GM18499 (cell line): ENCODE results near the gene RAB44.
"Not testable (repeated sequence)": the region's sequence is repeated elsewhere in the genome, so short reads cannot be mapped to it uniquely, and the experiment has no call there.

Experiments
- ATAC-seq: cut with Tn5 transposase; IDR thresholded peaks from one replicate; pipeline ENCODE4 v1.9.1; 2021; ENCODE audit warnings: moderate number of reproducible peaks; ENCODE audit not compliant: insufficient read depth, unreplicated experiment

Gene RAB44, protein sequence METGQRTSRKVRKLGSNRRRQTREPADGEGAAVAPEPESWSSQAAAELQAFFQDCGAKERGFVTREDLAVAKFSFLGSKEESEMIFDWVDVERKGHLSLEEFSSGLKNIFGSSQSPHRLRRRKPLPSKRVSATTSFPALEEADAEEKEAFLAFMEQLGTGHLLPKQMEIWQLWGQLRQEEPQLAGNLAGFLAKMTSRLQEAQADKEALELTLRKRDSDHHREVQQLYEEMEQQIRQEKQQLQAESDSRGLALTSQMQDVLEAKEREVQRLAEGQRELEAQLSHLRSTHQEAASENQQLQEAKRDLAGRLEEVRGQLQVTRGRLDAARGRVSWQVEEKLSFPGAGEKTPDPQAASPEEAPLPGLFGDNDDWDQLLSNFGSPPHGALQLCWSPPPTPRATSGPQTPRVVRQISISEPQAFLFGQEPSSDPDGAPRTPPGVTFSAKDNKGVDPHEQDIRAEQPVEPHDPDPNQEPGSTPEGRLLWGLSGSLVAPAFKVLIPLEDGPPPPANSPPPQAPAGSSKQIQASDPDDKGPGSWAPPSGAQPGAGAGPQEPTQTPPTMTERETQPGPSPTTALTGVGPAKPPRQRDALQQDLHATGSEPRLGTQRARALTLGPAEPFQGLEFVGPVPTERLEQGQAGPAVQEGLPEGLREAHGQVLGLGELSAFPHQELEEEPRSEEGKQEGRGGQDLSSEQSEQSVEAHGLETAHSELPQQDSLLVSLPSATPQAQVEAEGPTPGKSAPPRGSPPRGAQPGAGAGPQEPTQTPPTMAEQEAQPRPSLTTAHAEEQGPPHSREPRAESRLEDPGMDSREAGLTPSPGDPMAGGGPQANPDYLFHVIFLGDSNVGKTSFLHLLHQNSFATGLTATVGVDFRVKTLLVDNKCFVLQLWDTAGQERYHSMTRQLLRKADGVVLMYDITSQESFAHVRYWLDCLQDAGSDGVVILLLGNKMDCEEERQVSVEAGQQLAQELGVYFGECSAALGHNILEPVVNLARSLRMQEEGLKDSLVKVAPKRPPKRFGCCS

GRCh38 chr6:36697481-36697903 is at the start of gene RAB44:
Gene RAB44 (plus strand): TSS chr6:36697826. CDS start chr6:36704236, 6,410 bp downstream.
- ATAC-seq: no peak

DNA sequence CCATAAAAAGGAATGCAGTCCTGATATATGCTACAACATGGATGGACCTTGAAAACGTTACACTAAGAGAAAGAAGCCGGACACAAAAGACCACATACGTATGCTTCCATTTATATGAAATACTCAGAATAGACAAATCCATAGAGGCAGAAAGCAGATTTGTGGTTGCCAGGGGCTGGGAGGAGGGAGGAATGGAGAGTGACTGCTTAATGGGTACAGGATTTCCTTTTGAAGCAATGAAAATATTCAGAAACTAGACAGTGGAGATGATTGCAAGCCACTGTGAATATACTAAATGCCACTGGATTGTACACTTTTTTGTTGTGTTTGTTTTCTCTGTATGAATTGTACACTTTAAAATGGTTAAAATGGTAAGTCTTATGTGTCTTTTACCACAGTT is 48.5 kb upstream of the RAB44 start:
- no peak for ATAC-seq

- ATAC-seq: no peak
Measured at GRCh38 chr6:36649701-36650484, 47.7 kb upstream of the RAB44 start.

- ATAC-seq: no peak
Measured at GRCh38 chr6:36650848-36651478, 46.7 kb upstream of the RAB44 start.

DNA sequence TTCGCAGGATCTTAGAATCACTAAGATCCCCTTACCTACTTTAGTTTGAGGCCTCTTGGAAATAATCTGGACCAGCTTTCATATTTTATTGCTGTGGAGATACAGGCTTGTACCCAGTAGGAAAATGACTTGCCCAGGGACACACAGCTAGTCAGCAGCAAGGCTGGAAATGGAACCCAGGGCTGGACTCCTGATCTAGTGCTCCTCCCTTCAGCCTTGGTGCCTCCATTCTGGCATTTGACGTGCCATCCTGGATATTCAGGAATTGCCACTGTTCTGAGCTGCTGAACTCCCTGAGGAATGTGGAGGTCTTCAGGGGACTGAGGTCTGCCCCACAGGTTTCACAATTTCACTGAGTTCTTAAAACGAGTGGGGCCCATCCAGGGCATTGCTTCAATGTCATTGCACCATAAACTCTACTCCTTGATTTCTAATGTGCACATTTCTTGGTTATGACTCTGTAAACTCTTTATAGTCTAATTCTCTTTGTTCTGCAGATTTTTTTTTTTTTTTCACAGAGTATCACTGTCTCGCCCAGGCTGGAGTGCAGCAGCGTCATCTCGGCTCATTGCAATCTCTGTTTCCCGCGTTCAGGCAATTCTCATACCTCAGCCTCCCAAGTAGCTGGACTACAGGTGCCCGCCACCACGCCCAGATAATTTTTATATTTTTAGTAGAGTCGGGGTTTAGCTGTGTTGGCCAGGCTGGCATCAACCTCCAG is 45.8 kb upstream of the RAB44 start:
- no peak for ATAC-seq

DNA sequence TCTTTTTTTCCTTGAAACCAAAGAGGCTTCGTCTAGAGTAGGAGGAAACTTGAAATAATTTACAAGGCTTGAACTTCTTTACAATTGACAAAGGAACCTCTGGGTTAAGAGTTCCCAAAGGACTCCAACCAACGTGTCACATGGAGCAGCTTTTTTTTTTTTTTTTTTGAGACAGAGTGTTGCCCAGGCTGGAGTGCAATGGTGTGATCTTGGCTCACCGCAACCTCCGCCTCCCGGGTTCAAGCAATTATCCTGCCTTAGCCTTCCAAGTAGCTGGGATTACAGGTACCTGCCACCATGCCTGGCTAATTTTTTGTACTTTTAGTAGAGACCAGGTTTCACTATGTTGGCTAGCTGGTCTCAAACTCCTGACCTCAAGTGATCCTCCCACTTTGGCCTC is 43.2 kb upstream of the RAB44 start:
- ATAC-seq: not testable (repeated sequence)

GRCh38 chr6:36655085-36655724 is 42.4 kb upstream of the RAB44 start:
- ATAC-seq: no peak

DNA sequence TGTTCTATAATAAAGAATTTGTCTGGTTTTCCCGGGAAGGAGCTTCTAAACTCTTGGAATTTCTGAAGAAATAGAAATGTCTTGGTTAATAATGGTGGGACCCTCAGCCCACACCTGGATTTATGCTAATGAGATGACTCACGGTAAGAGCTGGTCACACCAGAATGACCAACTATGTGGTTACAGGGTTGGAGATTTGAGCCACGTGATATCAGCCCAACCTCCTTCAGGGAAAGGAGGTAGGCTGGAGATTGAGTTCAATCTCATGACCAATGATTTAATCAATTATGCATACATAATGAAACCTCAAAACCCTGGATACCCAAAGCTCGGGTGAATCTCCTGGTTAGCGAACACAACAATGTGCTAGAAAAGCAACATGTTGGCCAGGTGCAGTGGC is 41.2 kb upstream of the RAB44 start:
- ATAC-seq: no peak

DNA sequence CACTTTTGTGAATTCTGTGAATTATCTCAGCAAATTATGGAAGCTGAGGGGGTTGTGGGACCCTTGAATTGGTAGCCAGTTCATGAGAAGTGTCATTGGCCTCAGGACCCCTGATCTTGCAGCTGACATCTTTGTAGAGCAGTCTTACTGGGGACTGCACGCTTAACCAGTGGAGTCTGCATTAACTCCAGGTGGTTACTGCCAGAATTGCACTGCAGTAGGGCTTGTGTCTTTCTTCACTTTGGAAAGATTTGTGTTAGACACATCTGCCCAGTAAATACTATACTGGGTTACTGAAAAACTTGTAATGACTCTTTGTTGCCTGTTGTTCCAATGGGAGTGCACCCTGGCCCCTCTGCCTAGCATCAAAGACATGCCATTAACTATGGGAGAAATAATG is 40.4 kb upstream of the RAB44 start:
- no peak for ATAC-seq

- no peak for ATAC-seq
Measured at GRCh38 chr6:36657942-36658544, 39.6 kb upstream of the RAB44 start.

DNA sequence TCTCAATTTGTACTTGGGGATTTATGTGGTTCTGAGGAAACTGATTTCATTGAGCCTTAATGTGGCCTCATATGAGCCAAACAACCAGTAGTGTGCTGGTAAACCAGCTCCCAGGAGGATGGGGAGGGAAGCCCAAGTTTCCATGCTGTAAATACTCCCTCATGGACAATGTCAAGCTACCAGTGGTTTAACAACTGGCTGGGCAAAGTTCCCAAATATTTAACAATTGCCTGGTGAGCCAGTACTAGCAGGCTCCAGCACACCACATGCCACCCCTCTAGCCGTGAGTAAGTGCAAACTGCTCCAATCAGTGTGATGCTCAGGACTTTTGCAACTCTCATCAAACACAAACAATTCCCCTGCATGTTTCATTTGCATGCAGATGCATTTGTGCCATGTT is 38.4 kb upstream of the RAB44 start:
- no peak for ATAC-seq

DNA sequence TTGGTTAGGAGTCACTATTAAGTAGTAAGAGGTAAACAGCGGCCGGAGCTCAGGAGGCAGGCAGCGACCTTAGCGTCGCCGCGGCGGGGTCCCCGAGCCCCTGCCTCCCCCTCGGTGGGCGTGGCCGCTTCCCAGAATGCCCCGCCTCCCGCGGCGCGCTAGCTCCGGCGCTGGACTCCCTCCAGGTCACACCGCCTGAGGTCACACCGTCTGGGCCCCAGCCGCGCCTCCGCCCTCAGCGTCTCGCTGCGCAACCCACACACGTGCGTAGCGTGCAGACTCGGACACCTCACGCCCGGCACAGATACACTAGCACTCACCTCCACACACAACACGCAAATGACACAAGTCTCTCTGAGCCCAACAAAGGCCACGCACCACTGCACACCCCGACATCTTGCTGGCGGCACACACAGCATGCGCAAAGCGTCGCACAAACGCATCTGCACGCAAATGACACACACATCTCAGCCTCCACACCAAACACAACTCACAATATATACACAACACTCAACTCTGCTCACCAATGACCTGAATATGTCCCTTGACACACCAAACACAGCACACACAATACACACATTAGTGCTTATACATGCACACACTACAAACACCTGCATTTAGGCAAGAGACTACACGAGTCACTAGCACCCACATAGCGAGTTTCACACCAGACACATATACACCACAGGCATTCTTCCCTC is 36.7 kb upstream of the RAB44 start:
- ATAC-seq: no peak

DNA sequence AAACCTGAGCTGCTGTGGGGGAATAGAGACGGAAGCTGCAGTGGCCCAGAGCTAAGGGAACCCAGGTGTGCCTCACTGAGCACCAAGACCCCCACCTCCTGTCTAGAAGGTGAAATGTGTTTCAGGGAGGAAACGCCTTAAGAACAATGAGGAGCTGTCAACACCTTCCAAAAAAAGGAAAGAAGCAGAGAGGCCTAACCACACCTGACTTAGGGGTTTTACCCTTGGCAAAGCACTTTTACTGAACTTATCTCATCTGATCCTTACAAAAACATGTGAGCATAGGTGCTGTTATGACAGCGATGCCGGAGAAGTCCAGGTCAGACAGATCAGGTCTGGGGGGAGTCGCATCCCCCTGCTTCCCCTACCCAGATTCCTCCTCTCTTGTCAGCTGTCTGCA is 35.2 kb upstream of the RAB44 start:
- ATAC-seq: no peak

GRCh38 chr6:36662827-36663256 is 34.8 kb upstream of the RAB44 start:
- no peak for ATAC-seq

- ATAC-seq: no peak
Measured at GRCh38 chr6:36663504-36664446, 33.9 kb upstream of the RAB44 start.

DNA sequence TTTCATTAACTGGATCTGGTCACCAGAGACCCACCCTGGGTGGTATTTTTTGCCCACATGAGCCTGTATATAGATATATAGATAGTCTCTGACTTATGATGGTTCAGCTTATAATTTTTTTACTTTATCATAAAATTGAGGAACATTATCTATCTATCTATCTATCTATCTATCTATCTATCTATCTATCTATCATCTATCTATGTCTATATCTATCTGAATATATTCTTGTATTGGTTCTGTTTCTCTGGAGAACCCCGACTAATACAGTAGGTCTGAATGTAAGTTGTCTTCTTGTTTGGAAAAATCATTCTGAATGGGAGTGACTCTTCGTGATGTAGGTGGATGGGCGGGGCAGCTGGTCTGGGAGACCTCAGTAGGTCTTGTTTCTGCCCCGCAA is 32.4 kb upstream of the RAB44 start:
- ATAC-seq: no peak

DNA sequence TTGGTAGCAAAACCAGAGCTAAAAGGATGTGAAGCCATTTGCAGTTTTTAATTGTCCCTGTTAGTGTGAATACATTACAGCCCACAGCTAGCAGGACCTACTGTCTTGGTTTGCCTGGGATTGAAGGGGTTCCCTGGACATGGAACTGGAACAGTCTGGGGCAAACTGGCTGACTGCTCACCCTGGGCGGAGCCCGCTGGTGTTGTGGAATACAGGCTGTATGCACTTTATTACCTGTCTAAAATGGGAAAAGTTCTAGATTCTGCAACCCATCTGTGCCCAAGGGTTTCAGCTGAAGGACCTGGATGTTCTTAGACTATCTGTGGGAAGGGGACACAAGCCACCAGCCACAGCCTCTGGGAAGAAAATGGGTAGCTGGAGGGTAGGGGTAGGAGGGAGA is 31.3 kb upstream of the RAB44 start:
- ATAC-seq: no peak
